ENCODE measurements around the gene PDE11A. TPM values are rescaled to one million over a fixed set of nuclear protein-coding genes. Genes with fewer than 3 reads are reported as not detected.
"Not testable (repeated sequence)": the region's sequence is repeated elsewhere in the genome, so short reads cannot be mapped to it uniquely, and the experiment has no call there.

The PDE11A gene
- total RNA-seq, 1 donor from 2014 or later, result not detected

- intact Hi-C loops (cut with micrococcal nuclease), result no loop called here
- H3K27ac Mint-ChIP-seq, result no peak overlapping the region
- no peak for DNase-seq
- H3K27me3 Mint-ChIP-seq, result peaks cover 43% of the 10 kb centered on the region
- H3K36me3 Mint-ChIP-seq (ENCODE audit: low read depth), result no peaks in the 10 kb centered on the region
- no peak overlapping the region for H3K4me3 Mint-ChIP-seq
- no peaks in the 10 kb centered on the region for H3K4me1 Mint-ChIP-seq
- no peaks in the 10 kb centered on the region for H3K9me3 Mint-ChIP-seq
Measured at GRCh38 chr2:178066890-178067669, 5.5 kb downstream of the PDE11A start.

- no peaks in the 10 kb centered on the region for H3K9me3 Mint-ChIP-seq
- no peak overlapping the region for H3K4me3 Mint-ChIP-seq
- no peaks in the 10 kb centered on the region for H3K4me1 Mint-ChIP-seq
- no peaks in the 10 kb centered on the region for H3K36me3 Mint-ChIP-seq (ENCODE audit: low read depth)
- no peak overlapping the region for H3K27ac Mint-ChIP-seq
- no peak for DNase-seq
- H3K27me3 Mint-ChIP-seq, result peaks cover 38% of the 10 kb centered on the region
- intact Hi-C loops (cut with micrococcal nuclease), result no loop called here
Measured at GRCh38 chr2:178066324-178066723, 6.3 kb downstream of the PDE11A start.

- Mint-ChIP-seq H3K27me3 (peaks cover 6% of the 10 kb centered on the region), H3K4me3 (no peak overlapping the region), H3K27ac (no peak overlapping the region), H3K4me1 (no peaks in the 10 kb centered on the region), H3K36me3 (ENCODE audit: low read depth) (no peaks in the 10 kb centered on the region), H3K9me3 (no peaks in the 10 kb centered on the region)
- DNase-seq, result no peak
- intact Hi-C loops (cut with micrococcal nuclease), result no loop called here
Measured at GRCh38 chr2:178059681-178060080, 12.9 kb downstream of the PDE11A start.

- intact Hi-C loops (cut with micrococcal nuclease), result no loop called here
- H3K4me1 Mint-ChIP-seq, result no peaks in the 10 kb centered on the region
- H3K9me3 Mint-ChIP-seq, result no peaks in the 10 kb centered on the region
- H3K27ac Mint-ChIP-seq, result no peak overlapping the region
- no peak overlapping the region for H3K4me3 Mint-ChIP-seq
- H3K27me3 Mint-ChIP-seq, result peaks cover 3% of the 10 kb centered on the region
- no peaks in the 10 kb centered on the region for H3K36me3 Mint-ChIP-seq (ENCODE audit: low read depth)
- DNase-seq, result no peak
Measured at GRCh38 chr2:178059111-178059510, 13.5 kb downstream of the PDE11A start.

- H3K36me3 Mint-ChIP-seq (ENCODE audit: low read depth), result no peaks in the 10 kb centered on the region
- no peak overlapping the region for H3K27ac Mint-ChIP-seq
- peaks cover 2% of the 10 kb centered on the region for H3K27me3 Mint-ChIP-seq
- no peaks in the 10 kb centered on the region for H3K4me1 Mint-ChIP-seq
- intact Hi-C loops (cut with micrococcal nuclease), result no loop called here
- no peak for DNase-seq
- H3K4me3 Mint-ChIP-seq, result no peak overlapping the region
- H3K9me3 Mint-ChIP-seq, result no peaks in the 10 kb centered on the region
Measured at GRCh38 chr2:178057179-178057680, 15.3 kb downstream of the PDE11A start.

GRCh38 chr2:178056345-178056744, 16.2 kb downstream of the PDE11A start:
- Mint-ChIP-seq H3K36me3 (ENCODE audit: low read depth) (no peaks in the 10 kb centered on the region), H3K4me1 (no peaks in the 10 kb centered on the region), H3K27ac (no peak overlapping the region), H3K27me3 (peaks cover 2% of the 10 kb centered on the region), H3K4me3 (no peak overlapping the region), H3K9me3 (no peaks in the 10 kb centered on the region)
- no peak for DNase-seq
- intact Hi-C loops (cut with micrococcal nuclease), result no loop called here

GRCh38 chr2:178051257-178051656, 21.3 kb downstream of the PDE11A start:
- H3K36me3 Mint-ChIP-seq (ENCODE audit: low read depth); H3K4me1 Mint-ChIP-seq; H3K27me3 Mint-ChIP-seq; H3K9me3 Mint-ChIP-seq; intact Hi-C loops (cut with micrococcal nuclease); H3K27ac Mint-ChIP-seq; DNase-seq; H3K4me3 Mint-ChIP-seq: not testable (repeated sequence)

GRCh38 chr2:178047391-178047790, 25.2 kb downstream of the PDE11A start:
- intact Hi-C loops (cut with micrococcal nuclease), result no loop called here
- Mint-ChIP-seq H3K4me1 (no peaks in the 10 kb centered on the region), H3K36me3 (ENCODE audit: low read depth) (no peaks in the 10 kb centered on the region), H3K27me3 (peaks cover 4% of the 10 kb centered on the region), H3K4me3 (no peak overlapping the region), H3K9me3 (no peaks in the 10 kb centered on the region), H3K27ac (no peak overlapping the region)
- no peak for DNase-seq

- intact Hi-C loops (cut with micrococcal nuclease), result no loop called here
- H3K27me3 Mint-ChIP-seq, result peaks cover 4% of the 10 kb centered on the region
- no peak for DNase-seq
- H3K4me1 Mint-ChIP-seq, result no peaks in the 10 kb centered on the region
- H3K9me3 Mint-ChIP-seq, result no peaks in the 10 kb centered on the region
- H3K27ac Mint-ChIP-seq, result no peak overlapping the region
- H3K36me3 Mint-ChIP-seq (ENCODE audit: low read depth), result no peaks in the 10 kb centered on the region
- H3K4me3 Mint-ChIP-seq, result no peak overlapping the region
Measured at GRCh38 chr2:178044836-178045235, 27.7 kb downstream of the PDE11A start.

- Mint-ChIP-seq H3K36me3 (ENCODE audit: low read depth) (no peaks in the 10 kb centered on the region), H3K4me3 (no peak overlapping the region), H3K27me3 (peaks cover 4% of the 10 kb centered on the region), H3K9me3 (no peaks in the 10 kb centered on the region), H3K27ac (no peak overlapping the region), H3K4me1 (no peaks in the 10 kb centered on the region)
- intact Hi-C loops (cut with micrococcal nuclease), result no loop called here
- no peak for DNase-seq
Measured at GRCh38 chr2:178043266-178043665, 29.3 kb downstream of the PDE11A start.

GRCh38 chr2:178033583-178033982, 39.0 kb downstream of the PDE11A start:
- H3K4me3 Mint-ChIP-seq; H3K4me1 Mint-ChIP-seq; H3K27me3 Mint-ChIP-seq; H3K27ac Mint-ChIP-seq; H3K36me3 Mint-ChIP-seq (ENCODE audit: low read depth); intact Hi-C loops (cut with micrococcal nuclease); DNase-seq: not testable (repeated sequence)
- H3K9me3 Mint-ChIP-seq, result peaks cover 12% of the 10 kb centered on the region

GRCh38 chr2:178029342-178029741, 43.2 kb downstream of the PDE11A start:
- intact Hi-C loops (cut with micrococcal nuclease), result no loop called here
- no peaks in the 10 kb centered on the region for H3K4me1 Mint-ChIP-seq
- peaks cover 4% of the 10 kb centered on the region for H3K27me3 Mint-ChIP-seq
- no peak overlapping the region for H3K27ac Mint-ChIP-seq
- H3K9me3 Mint-ChIP-seq, result peaks cover 5% of the 10 kb centered on the region
- no peak for DNase-seq
- no peak overlapping the region for H3K4me3 Mint-ChIP-seq
- no peaks in the 10 kb centered on the region for H3K36me3 Mint-ChIP-seq (ENCODE audit: low read depth)

- no peaks in the 10 kb centered on the region for H3K4me1 Mint-ChIP-seq
- no peak overlapping the region for H3K27ac Mint-ChIP-seq
- peaks cover 6% of the 10 kb centered on the region for H3K27me3 Mint-ChIP-seq
- intact Hi-C loops (cut with micrococcal nuclease), result no loop called here
- no peaks in the 10 kb centered on the region for H3K9me3 Mint-ChIP-seq
- no peak overlapping the region for H3K4me3 Mint-ChIP-seq
- no peak for DNase-seq
- H3K36me3 Mint-ChIP-seq (ENCODE audit: low read depth), result no peaks in the 10 kb centered on the region
Measured at GRCh38 chr2:178025551-178026185, 46.9 kb downstream of the PDE11A start.

- intact Hi-C loops (cut with micrococcal nuclease), result no loop called here
- no peak for DNase-seq
- Mint-ChIP-seq H3K27ac (no peak overlapping the region), H3K4me3 (no peak overlapping the region), H3K27me3 (no peaks in the 10 kb centered on the region), H3K9me3 (no peaks in the 10 kb centered on the region), H3K4me1 (no peaks in the 10 kb centered on the region), H3K36me3 (ENCODE audit: low read depth) (no peaks in the 10 kb centered on the region)
Measured at GRCh38 chr2:178018141-178018540, 54.4 kb downstream of the PDE11A start.

All from activated CD4-positive, alpha-beta T cell treated with anti-CD3 and anti-CD28 coated beads, Interleukin-2, amount 10 ng/mL, durations not matched to agents 24 days and 14 days (primary cell).